ENCODE measurements around the gene PGGHG.

Gene PGGHG

DNA sequence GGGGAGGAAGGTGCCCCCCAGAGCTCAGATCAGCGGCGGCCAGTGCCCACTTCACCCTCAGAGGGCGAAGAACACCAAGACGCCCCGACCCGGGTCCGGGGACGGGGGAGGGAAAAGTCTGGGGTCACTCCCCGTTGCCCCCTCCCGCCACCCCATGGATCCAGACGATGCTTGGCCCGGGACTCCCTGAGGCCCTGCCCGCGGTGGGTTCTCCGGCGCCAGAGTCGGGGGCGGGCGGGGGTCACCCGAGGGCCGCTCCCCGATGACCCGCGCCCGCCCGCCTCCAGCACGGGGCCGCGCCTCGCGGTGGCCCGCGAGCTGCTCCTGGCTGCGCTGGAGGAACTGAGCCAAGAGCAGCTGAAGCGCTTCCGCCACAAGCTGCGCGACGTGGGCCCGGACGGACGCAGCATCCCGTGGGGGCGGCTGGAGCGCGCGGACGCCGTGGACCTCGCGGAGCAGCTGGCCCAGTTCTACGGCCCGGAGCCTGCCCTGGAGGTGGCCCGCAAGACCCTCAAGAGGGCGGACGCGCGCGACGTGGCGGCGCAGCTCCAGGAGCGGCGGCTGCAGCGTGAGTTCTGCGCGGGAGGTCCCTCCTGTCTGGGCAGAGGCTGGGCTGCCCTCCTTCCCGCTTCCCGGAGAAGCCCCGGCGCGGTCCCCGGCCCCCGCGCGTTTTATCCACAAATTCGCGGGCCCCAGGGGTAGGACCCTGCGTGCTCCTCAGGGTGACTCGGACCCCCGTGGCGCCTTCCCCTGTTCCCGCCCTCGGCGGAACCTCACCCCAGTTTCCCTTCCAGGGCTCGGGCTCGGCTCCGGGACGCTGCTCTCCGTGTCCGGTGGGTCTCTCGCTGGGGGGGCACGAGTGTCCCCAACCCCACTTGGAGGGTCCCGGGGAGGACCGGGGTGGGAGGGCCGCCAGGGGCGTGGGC is 9.6 kb upstream of the PGGHG start:
- no peak overlapping the region for H3K4me3 ChIP-seq (ENCODE audit: low read depth, low read length)
- TF ChIP-seq, protein P1, sequence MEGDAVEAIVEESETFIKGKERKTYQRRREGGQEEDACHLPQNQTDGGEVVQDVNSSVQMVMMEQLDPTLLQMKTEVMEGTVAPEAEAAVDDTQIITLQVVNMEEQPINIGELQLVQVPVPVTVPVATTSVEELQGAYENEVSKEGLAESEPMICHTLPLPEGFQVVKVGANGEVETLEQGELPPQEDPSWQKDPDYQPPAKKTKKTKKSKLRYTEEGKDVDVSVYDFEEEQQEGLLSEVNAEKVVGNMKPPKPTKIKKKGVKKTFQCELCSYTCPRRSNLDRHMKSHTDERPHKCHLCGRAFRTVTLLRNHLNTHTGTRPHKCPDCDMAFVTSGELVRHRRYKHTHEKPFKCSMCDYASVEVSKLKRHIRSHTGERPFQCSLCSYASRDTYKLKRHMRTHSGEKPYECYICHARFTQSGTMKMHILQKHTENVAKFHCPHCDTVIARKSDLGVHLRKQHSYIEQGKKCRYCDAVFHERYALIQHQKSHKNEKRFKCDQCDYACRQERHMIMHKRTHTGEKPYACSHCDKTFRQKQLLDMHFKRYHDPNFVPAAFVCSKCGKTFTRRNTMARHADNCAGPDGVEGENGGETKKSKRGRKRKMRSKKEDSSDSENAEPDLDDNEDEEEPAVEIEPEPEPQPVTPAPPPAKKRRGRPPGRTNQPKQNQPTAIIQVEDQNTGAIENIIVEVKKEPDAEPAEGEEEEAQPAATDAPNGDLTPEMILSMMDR (IDR thresholded peaks at IDR 0.05; ENCODE audit: low read depth, low read length) = no peak

DNA sequence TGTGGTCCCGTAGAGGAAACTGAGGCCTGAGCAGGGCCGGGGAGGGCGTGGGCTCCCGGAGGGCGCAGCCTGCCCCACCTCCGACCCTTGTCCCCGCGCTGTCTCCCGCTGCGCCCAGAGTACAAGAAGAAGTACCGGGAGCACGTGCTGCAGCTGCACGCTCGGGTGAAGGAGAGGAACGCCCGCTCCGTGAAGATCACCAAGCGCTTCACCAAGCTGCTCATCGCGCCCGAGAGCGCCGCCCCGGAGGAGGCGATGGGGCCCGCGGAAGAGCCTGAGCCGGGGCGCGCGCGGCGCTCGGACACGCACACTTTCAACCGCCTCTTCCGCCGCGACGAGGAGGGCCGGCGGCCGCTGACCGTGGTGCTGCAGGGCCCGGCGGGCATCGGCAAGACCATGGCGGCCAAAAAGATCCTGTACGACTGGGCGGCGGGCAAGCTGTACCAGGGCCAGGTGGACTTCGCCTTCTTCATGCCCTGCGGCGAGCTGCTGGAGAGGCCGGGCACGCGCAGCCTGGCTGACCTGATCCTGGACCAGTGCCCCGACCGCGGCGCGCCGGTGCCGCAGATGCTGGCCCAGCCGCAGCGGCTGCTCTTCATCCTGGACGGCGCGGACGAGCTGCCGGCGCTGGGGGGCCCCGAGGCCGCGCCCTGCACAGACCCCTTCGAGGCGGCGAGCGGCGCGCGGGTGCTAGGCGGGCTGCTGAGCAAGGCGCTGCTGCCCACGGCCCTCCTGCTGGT is 8.8 kb upstream of the PGGHG start:
- TF ChIP-seq, protein P1 (IDR thresholded peaks at IDR 0.05; ENCODE audit: low read depth, low read length) = no peak
- H3K4me3 ChIP-seq (ENCODE audit: low read depth, low read length) = no peak overlapping the region

DNA sequence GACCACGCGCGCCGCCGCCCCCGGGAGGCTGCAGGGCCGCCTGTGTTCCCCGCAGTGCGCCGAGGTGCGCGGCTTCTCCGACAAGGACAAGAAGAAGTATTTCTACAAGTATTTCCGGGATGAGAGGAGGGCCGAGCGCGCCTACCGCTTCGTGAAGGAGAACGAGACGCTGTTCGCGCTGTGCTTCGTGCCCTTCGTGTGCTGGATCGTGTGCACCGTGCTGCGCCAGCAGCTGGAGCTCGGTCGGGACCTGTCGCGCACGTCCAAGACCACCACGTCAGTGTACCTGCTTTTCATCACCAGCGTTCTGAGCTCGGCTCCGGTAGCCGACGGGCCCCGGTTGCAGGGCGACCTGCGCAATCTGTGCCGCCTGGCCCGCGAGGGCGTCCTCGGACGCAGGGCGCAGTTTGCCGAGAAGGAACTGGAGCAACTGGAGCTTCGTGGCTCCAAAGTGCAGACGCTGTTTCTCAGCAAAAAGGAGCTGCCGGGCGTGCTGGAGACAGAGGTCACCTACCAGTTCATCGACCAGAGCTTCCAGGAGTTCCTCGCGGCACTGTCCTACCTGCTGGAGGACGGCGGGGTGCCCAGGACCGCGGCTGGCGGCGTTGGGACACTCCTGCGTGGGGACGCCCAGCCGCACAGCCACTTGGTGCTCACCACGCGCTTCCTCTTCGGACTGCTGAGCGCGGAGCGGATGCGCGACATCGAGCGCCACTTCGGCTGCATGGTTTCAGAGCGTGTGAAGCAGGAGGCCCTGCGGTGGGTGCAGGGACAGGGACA is 8.0 kb upstream of the PGGHG start:
- no peak overlapping the region for H3K4me3 ChIP-seq (ENCODE audit: low read depth, low read length)
- TF ChIP-seq, protein P1 (IDR thresholded peaks at IDR 0.05; ENCODE audit: low read depth, low read length) = no peak

DNA sequence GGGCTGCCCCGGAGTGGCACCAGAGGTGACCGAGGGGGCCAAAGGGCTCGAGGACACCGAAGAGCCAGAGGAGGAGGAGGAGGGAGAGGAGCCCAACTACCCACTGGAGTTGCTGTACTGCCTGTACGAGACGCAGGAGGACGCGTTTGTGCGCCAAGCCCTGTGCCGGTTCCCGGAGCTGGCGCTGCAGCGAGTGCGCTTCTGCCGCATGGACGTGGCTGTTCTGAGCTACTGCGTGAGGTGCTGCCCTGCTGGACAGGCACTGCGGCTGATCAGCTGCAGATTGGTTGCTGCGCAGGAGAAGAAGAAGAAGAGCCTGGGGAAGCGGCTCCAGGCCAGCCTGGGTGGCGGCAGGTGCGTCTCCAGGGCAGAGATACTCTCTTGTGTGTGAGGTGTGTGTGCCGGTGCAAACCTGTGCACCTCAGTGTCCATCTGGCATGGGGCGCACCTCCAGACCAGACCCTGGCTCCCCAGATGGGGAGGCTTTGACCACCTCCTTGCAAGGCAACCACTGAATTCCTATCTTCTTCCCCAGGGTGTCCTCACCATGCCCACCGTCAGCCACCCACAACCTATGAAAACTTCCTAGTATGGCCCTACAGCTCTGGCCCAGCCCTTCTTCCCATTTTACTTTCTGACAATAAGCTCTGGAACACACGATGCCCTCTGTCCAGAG is 7.3 kb upstream of the PGGHG start:
- H3K4me3 ChIP-seq (ENCODE audit: low read depth, low read length) = no peak overlapping the region
- TF ChIP-seq, protein P1 (IDR thresholded peaks at IDR 0.05; ENCODE audit: low read depth, low read length) = no peak

DNA sequence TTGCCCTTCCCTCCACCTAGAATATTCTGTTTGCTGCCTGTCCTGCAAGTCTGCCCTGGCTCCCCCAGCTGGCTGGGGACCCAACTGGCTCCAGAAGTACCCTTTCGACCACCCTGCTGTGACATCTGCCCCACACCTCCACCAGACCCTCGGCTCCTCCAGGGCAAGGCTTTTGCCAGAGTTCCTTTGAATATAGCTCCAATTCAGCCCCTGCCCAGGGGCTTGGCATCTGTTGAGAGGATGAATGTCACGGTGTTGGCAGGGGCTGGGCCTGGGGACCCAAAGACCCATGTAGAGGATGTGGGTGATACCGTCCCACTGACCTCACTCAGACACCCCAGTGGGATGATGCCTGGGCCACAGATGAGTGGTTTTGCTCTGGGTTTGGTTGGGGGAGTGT is 6.8 kb upstream of the PGGHG start:
- H3K4me3 ChIP-seq (ENCODE audit: low read depth, low read length) = no peak overlapping the region
- TF ChIP-seq, protein P1 (IDR thresholded peaks at IDR 0.05; ENCODE audit: low read depth, low read length) = no peak

DNA sequence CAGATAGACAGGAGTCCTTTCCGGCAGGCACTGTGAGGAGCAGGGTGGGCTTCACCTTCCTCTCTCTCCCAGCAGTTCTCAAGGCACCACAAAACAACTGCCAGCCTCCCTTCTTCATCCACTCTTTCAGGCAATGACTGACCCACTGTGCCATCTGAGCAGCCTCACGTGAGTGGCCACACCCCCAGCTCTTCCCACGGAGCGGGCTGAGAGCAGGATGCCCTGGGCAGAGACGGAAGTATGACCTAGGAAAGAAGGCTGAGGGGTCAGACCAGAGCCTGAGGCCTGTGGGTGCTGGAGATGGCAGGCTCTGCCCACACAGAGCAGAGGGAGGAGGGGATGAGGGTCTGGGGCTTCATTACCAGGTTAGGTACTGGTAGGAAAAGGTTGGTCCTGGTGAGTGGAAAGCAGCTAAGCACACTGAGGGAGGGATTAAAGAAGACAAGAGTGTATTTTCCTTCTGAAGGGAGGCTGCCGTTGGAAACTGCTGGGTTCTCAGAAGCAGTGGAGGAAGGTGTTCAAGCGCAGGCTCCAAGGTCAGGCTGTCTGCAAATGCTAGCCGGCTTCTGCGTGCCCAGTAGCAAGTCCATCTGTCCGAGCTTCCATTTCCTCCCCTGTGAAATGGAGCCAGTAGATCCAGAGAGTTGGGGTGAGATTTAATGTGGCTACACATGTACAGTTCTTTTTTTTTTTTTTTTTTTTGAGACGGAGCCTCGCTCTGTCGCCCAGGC is 6.1 kb upstream of the PGGHG start:
- TF ChIP-seq, protein P1 (IDR thresholded peaks at IDR 0.05; ENCODE audit: low read depth, low read length) = no peak
- no peak overlapping the region for H3K4me3 ChIP-seq (ENCODE audit: low read depth, low read length)

Measured in WI38 (cell line).